K562 (cell line): Measurements from ENCODE around the gene CHMP1A. TPM values are rescaled to one million over a fixed set of nuclear protein-coding genes. Genes with fewer than 3 reads are reported as not detected.
A peak's percentile ranks its signal among the peaks of the same experiment; 100 is the strongest.

Experiments used
- BRCA1 ChIP-seq, 2 experiments: fragments of 450-650 bp in 1 of 2; sonication (generic) in 1 of 2; formaldehyde crosslinking in 1 of 2; IDR thresholded peaks; 2 replicates each; pipeline versions ENCODE4 v1.5.0 to v1.6.1; 2017 to 2020; ENCODE audit warnings: mild to moderate bottlenecking in 1 of 2, missing genetic modification reagents in 1 of 2
- DMBX1 ChIP-seq: fragments of 250-450 bp; sonication (Bioruptor Pico); IDR thresholded peaks from 2 replicates; pipeline ENCODE4 v1.8.0; 2022; ENCODE audit warnings: inconsistent platforms, mild to moderate bottlenecking, moderate library complexity, borderline replicate concordance
- ETV6 ChIP-seq, 3 experiments: fragments of 150-350 bp in 1 of 3; sonication (generic) in 1 of 3; formaldehyde crosslinking in 1 of 3; IDR thresholded peaks; 2 replicates each; pipeline versions ENCODE4 v1.6.1 to v1.8.0; 2014 to 2022; ENCODE audit warnings: borderline replicate concordance in 2 of 3, low read depth in 2 of 3, antibody characterized with exemption in 1 of 3, low read length in 1 of 3, mild to moderate bottlenecking in 1 of 3, missing genetic modification reagents in 1 of 3
- FOXP1 ChIP-seq: sonication (generic); formaldehyde crosslinking; IDR thresholded peaks from 2 replicates; pipeline ENCODE4 v1.8.0; 2022; ENCODE audit warnings: mild to moderate bottlenecking, missing genetic modification reagents
- NEUROD1 ChIP-seq: fragments of 150-350 bp; IDR thresholded peaks from 2 replicates; pipeline ENCODE4 v1.6.1; 2014; ENCODE audit warnings: borderline replicate concordance, low read length, low read depth; ENCODE audit not compliant: partially characterized antibody
- NFE2 ChIP-seq: IDR thresholded peaks from 2 replicates; pipeline ENCODE4 v1.6.1; 2014; ENCODE audit warnings: antibody characterized with exemption, low read depth
- NR4A1 ChIP-seq, 2 experiments: fragments of 250-450 bp in 1 of 2; fragments of 450-650 bp in 1 of 2; sonication (Bioruptor Pico) in 1 of 2; IDR thresholded peaks; 2 replicates each; pipeline versions ENCODE4 v1.4.0 to v1.6.1; 2016 to 2020; ENCODE audit warnings: mild to moderate bottlenecking in 2 of 2, missing compliant biosample characterization in 1 of 2, missing genetic modification characterization in 1 of 2, moderate library complexity in 1 of 2
- POLR2G ChIP-seq: fragments of 200-400 bp; formaldehyde crosslinking; IDR thresholded peaks from 2 replicates; pipeline ENCODE4 v1.6.1; 2017; ENCODE audit warnings: low read depth, mild to moderate bottlenecking, antibody characterized with exemption, low read length, moderate library complexity
- POLR3G ChIP-seq: IDR thresholded peaks from 2 replicates; pipeline ENCODE4 v1.6.1; 2011; ENCODE audit not compliant: insufficient read length, insufficient replicate concordance; ENCODE audit errors: extremely low read depth
- SMC3 ChIP-seq: conservative IDR thresholded peaks from 2 replicates; pipeline ENCODE4 v1.6.1; 2011; ENCODE audit warnings: low read depth, low read length, improper control_type of control experiment; ENCODE audit not compliant: insufficient read depth
- SRF ChIP-seq, 2 experiments: fragments of 250-450, 450-650 bp in 1 of 2; sonication (Bioruptor Pico) in 1 of 2; sonication (generic) in 1 of 2; formaldehyde crosslinking; IDR thresholded peaks; 2 replicates each; pipeline versions ENCODE4 v1.5.0 to v1.5.1; 2020 to 2022; ENCODE audit warnings: mild to moderate bottlenecking in 1 of 2, missing genetic modification reagents in 1 of 2
- STAT5A ChIP-seq: IDR thresholded peaks from 2 replicates; pipeline ENCODE4 v1.6.1; 2012; ENCODE audit warnings: low read length, inconsistent platforms, borderline replicate concordance
- TCFL5 ChIP-seq: fragments of 250-450 bp; sonication (Bioruptor Pico); conservative IDR thresholded peaks from 2 replicates; pipeline ENCODE4 v1.6.1; 2021; ENCODE audit warnings: mild to moderate bottlenecking, moderate library complexity, matching md5 sums
- ZNF146 ChIP-seq: IDR thresholded peaks from one replicate; pipeline ENCODE4 v1.6.1; 2018; ENCODE audit warnings: missing compliant biosample characterization; ENCODE audit not compliant: unreplicated experiment
- polyA plus RNA-seq, 8 experiments: library from polyadenylated mRNA; depleted of rRNA in 4 of 8; stranded (reverse) in 5 of 8; unstranded in 3 of 8; fragments of >200 nt; fragmentation: Nextera tagmentation in 2 of 8; fragmentation: Illumina TruSeq in 1 of 8; extraction: Ambion mirVana in 2 of 8; extraction: Trizol in 1 of 8; gene quantifications; 2 replicates each; pipeline versions ENCODE4 v1.2.1 to v1.2.3, GENCODE V29; 2011 to 2014; ENCODE audit warnings: inconsistent platforms in 1 of 8, missing spikeins in 1 of 8
- total RNA-seq, 7 experiments: library from RNA; depleted of rRNA in 6 of 7; stranded (reverse); fragments of >200 nt in 6 of 7; fragmentation: Illumina TruSeq in 2 of 7; extraction: Trizol in 2 of 7; gene quantifications; 2 replicates each; pipeline versions ENCODE4 v1.2.1 to v1.2.3, GENCODE V29; 2011 to 2021; ENCODE audit warnings: low replicate concordance in 1 of 7
- TF ChIP-seq, protein P1 (sequence below): sonication (generic); formaldehyde crosslinking; IDR thresholded peaks from 2 replicates; pipeline ENCODE4 v1.8.0; 2022; ENCODE audit warnings: mild to moderate bottlenecking, low read depth, missing genetic modification reagents
- TF ChIP-seq, protein P2 (sequence below): sonication (generic); formaldehyde crosslinking; IDR thresholded peaks from 2 replicates; pipeline ENCODE4 v1.8.0; 2022; ENCODE audit warnings: mild to moderate bottlenecking, missing genetic modification reagents
- TF ChIP-seq, protein P3 (sequence below): sonication (generic); formaldehyde crosslinking; IDR thresholded peaks from 2 replicates; pipeline ENCODE4 v1.8.0; 2022; ENCODE audit warnings: missing genetic modification reagents, mild to moderate bottlenecking, moderate library complexity, borderline replicate concordance
- TF ChIP-seq, protein P4 (sequence below): sonication (generic); formaldehyde crosslinking; IDR thresholded peaks from 2 replicates; pipeline ENCODE4 v1.8.0; 2022; ENCODE audit warnings: mild to moderate bottlenecking, missing genetic modification reagents
- TF ChIP-seq, protein P5 (sequence below): fragments of 250-450 bp; sonication (Bioruptor Pico); IDR thresholded peaks from 2 replicates; pipeline ENCODE4 v1.5.0; 2021; ENCODE audit warnings: mild to moderate bottlenecking, borderline replicate concordance

CHMP1A gene
- total and polyA plus RNA-seq, 9 of the 15 experiments (the other 6 are each of a cell fraction or from before 2014, with no cell fraction given): 0.83 to 79.9 (median 45.2) TPM

DNA sequence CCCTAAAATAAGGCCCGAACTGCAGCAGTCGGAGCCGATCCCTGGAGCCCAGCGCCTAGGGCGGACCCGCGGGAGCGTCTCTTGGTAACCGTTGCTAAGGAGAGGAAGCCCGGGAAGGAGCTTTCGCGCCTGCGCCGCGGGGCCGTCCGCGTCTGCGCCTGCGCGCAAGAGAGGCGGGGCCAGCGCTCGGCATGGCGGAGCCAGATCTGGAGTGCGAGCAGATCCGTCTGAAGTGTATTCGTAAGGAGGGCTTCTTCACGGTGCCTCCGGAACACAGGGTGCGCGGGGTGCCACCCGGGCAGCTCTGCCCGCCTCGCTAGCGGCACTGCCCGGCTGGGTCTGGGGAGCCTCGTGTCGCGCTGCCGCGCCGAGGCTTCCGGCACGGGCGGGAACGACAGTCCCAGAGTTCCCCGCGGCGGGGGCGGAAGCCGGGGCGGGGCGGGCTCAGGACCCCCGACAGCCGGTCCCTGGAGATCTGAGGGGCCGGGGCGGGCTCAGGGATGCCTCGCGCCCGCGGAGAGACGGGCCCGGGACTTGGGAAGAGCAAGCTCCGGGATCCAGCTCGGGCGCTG lies 29.1 kb upstream of the CHMP1A start, which contains the start of gene CDK10 (continued):
- TF ChIP-seq NFE2 (no peak), FOXP1 (CRISPR knock-in tag) (peak; percentile 83; the same call in 1 of the 2 replicates), SRF (CRISPR knock-in tag; IDR thresholded peaks at IDR 0.05) (peak in 1 of 2 experiments; percentile 78; a peak in 2 of 4 replicates), DMBX1 (CRISPR knock-in tag) (0 out of 2 replicates have a peak, but pooled peaks have one; percentile 26), SMC3 (no peak), STAT5A (no peak), POLR2G (peak; percentile 90), TCFL5 (CRISPR knock-in tag) (no peak), ETV6 (IDR thresholded peaks at IDR 0.05; ENCODE audit: borderline replicate concordance in 1 of 2, low read depth in 2 of 2, low read length in 1 of 2) (no peak), ETV6 (CRISPR knock-in tag; IDR thresholded peaks at IDR 0.05; ENCODE audit: borderline replicate concordance) (no peak), BRCA1 (IDR thresholded peaks at IDR 0.05) (no peak), BRCA1 (CRISPR knock-in tag; IDR thresholded peaks at IDR 0.05) (no peak), POLR3G (no peak), ZNF146 (CRISPR knock-in tag) (no peak), NR4A1 (CRISPR knock-in tag; IDR thresholded peaks at IDR 0.05) (no peak), NR4A1 (tag; IDR thresholded peaks at IDR 0.05) (no peak), NEUROD1 (peak; percentile 54)
- TF ChIP-seq, protein P1, sequence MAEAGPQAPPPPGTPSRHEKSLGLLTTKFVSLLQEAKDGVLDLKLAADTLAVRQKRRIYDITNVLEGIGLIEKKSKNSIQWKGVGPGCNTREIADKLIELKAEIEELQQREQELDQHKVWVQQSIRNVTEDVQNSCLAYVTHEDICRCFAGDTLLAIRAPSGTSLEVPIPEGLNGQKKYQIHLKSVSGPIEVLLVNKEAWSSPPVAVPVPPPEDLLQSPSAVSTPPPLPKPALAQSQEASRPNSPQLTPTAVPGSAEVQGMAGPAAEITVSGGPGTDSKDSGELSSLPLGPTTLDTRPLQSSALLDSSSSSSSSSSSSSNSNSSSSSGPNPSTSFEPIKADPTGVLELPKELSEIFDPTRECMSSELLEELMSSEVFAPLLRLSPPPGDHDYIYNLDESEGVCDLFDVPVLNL: peak; percentile 38; the same call in 1 of the 2 replicates
- TF ChIP-seq, protein P2, sequence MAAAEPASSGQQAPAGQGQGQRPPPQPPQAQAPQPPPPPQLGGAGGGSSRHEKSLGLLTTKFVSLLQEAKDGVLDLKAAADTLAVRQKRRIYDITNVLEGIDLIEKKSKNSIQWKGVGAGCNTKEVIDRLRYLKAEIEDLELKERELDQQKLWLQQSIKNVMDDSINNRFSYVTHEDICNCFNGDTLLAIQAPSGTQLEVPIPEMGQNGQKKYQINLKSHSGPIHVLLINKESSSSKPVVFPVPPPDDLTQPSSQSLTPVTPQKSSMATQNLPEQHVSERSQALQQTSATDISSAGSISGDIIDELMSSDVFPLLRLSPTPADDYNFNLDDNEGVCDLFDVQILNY: peak; percentile 74; the same call in 1 of the 2 replicates
- TF ChIP-seq, protein P3, sequence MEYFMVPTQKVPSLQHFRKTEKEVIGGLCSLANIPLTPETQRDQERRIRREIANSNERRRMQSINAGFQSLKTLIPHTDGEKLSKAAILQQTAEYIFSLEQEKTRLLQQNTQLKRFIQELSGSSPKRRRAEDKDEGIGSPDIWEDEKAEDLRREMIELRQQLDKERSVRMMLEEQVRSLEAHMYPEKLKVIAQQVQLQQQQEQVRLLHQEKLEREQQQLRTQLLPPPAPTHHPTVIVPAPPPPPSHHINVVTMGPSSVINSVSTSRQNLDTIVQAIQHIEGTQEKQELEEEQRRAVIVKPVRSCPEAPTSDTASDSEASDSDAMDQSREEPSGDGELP (CRISPR knock-in tag): peak; percentile 74
- TF ChIP-seq, protein P4, sequence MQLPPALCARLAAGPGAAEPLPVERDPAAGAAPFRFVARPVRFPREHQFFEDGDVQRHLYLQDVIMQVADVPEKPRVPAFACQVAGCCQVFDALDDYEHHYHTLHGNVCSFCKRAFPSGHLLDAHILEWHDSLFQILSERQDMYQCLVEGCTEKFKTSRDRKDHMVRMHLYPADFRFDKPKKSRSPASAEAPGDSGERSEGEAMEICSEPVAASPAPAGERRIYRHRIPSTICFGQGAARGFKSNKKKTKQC (CRISPR knock-in tag): peak; percentile 50; the same call in 1 of the 2 replicates
- TF ChIP-seq, protein P5, sequence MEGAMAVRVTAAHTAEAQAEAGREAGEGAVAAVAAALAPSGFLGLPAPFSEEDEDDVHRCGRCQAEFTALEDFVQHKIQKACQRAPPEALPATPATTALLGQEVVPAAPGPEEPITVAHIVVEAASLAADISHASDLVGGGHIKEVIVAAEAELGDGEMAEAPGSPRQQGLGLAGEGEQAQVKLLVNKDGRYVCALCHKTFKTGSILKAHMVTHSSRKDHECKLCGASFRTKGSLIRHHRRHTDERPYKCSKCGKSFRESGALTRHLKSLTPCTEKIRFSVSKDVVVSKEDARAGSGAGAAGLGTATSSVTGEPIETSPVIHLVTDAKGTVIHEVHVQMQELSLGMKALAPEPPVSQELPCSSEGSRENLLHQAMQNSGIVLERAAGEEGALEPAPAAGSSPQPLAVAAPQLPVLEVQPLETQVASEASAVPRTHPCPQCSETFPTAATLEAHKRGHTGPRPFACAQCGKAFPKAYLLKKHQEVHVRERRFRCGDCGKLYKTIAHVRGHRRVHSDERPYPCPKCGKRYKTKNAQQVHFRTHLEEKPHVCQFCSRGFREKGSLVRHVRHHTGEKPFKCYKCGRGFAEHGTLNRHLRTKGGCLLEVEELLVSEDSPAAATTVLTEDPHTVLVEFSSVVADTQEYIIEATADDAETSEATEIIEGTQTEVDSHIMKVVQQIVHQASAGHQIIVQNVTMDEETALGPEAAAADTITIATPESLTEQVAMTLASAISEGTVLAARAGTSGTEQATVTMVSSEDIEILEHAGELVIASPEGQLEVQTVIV (CRISPR knock-in tag): peak; percentile 56; the same call in 1 of the 2 replicates
